HuH-7.5 (cell line): Measurements from ENCODE around the gene TNNT2.

Experiments
- DNase-seq: peaks from one replicate; pipeline ENCODE4 v3.0.0; 2011; ENCODE audit warnings: low spot score

Gene TNNT2

GRCh38 chr1:201332616-201333335, 44.7 kb downstream of the TNNT2 start:
- DNase-seq, result no peak

- no peak for DNase-seq
Observed at GRCh38 chr1:201332021-201332420, 45.5 kb downstream of the TNNT2 start.

GRCh38 chr1:201331166-201331565, 46.3 kb downstream of the TNNT2 start:
- no peak for DNase-seq

- no peak for DNase-seq
Observed at GRCh38 chr1:201330541-201330940, 46.9 kb downstream of the TNNT2 start.

GRCh38 chr1:201329801-201330200, 47.7 kb downstream of the TNNT2 start:
- DNase-seq, result no peak

GRCh38 chr1:201329286-201329685, 48.2 kb downstream of the TNNT2 start:
- no peak for DNase-seq

GRCh38 chr1:201328576-201328975, 48.9 kb downstream of the TNNT2 start:
- DNase-seq, result no peak

- no peak for DNase-seq
Observed at GRCh38 chr1:201327687-201328240, 49.7 kb downstream of the TNNT2 start.

- no peak for DNase-seq
Observed at GRCh38 chr1:201326710-201327109, 50.8 kb downstream of the TNNT2 start.

- no peak for DNase-seq
Observed at GRCh38 chr1:201325678-201326060, 51.8 kb downstream of the TNNT2 start.

- DNase-seq, result no peak
Observed at GRCh38 chr1:201324821-201325677, 52.4 kb downstream of the TNNT2 start.

GRCh38 chr1:201324306-201324705, 53.2 kb downstream of the TNNT2 start:
- no peak for DNase-seq

- no peak for DNase-seq
Observed at GRCh38 chr1:201322653-201323510, 54.6 kb downstream of the TNNT2 start.

GRCh38 chr1:201321826-201322390, 55.6 kb downstream of the TNNT2 start:
- DNase-seq, result no peak

GRCh38 chr1:201320168-201320788, 57.2 kb downstream of the TNNT2 start:
- no peak for DNase-seq

GRCh38 chr1:201319631-201320030, 57.8 kb downstream of the TNNT2 start:
- DNase-seq, result no peak

- DNase-seq, result no peak
Observed at GRCh38 chr1:201318504-201319340, 58.8 kb downstream of the TNNT2 start.

- DNase-seq, result no peak
Observed at GRCh38 chr1:201317551-201317950, 59.9 kb downstream of the TNNT2 start.

- DNase-seq, result no peak
Observed at GRCh38 chr1:201316556-201316955, 60.9 kb downstream of the TNNT2 start.

- DNase-seq, result no peak
Observed at GRCh38 chr1:201313086-201313485, 64.4 kb downstream of the TNNT2 start.
